GM21526 (cell line): ENCODE results near the gene DNAJC15.
"Not testable (repeated sequence)": the region's sequence is repeated elsewhere in the genome, so short reads cannot be mapped to it uniquely, and the experiment has no call there.

Experiments
- ATAC-seq: cut with Tn5 transposase; IDR thresholded peaks from one replicate; pipeline ENCODE4 v1.9.1; 2021; ENCODE audit warnings: moderate library complexity; ENCODE audit not compliant: unreplicated experiment, low FRiP score

The DNAJC15 gene

GRCh38 chr13:43003010-43003409 is 20.4 kb upstream of the DNAJC15 start:
- ATAC-seq = no peak

GRCh38 chr13:43003729-43004128 is 19.7 kb upstream of the DNAJC15 start:
- no peak for ATAC-seq

GRCh38 chr13:43005460-43006236 is 17.7 kb upstream of the DNAJC15 start:
- no peak for ATAC-seq

GRCh38 chr13:43006893-43007631 is 16.3 kb upstream of the DNAJC15 start:
- ATAC-seq = no peak

- no peak for ATAC-seq
These were observed 14.8 kb upstream of the DNAJC15 start for GRCh38 chr13:43008596-43008995.

GRCh38 chr13:43009506-43009905 is 13.9 kb upstream of the DNAJC15 start:
- ATAC-seq = no peak

GRCh38 chr13:43014162-43014561 is 9.2 kb upstream of the DNAJC15 start:
- ATAC-seq = no peak

GRCh38 chr13:43016226-43016625 is 7.2 kb upstream of the DNAJC15 start:
- no peak for ATAC-seq

GRCh38 chr13:43019811-43020210 is 3.6 kb upstream of the DNAJC15 start:
- no peak for ATAC-seq

- ATAC-seq = no peak
These were observed 2.6 kb upstream of the DNAJC15 start for GRCh38 chr13:43020794-43021193.

- no peak for ATAC-seq
These were observed 1.3 kb upstream of the DNAJC15 start for GRCh38 chr13:43021926-43022670.

GRCh38 chr13:43022934-43023288 is 475 bp upstream of the DNAJC15 start:
- no peak for ATAC-seq

- no peak for ATAC-seq
These were observed 2.9 kb downstream of the DNAJC15 start for GRCh38 chr13:43026262-43026661.

- ATAC-seq = no peak
These were observed 7.2 kb downstream of the DNAJC15 start for GRCh38 chr13:43030548-43030947.

GRCh38 chr13:43031881-43032280 is 8.5 kb downstream of the DNAJC15 start:
- no peak for ATAC-seq

GRCh38 chr13:43033038-43033437 is 9.7 kb downstream of the DNAJC15 start:
- no peak for ATAC-seq

GRCh38 chr13:43036351-43037250 is 13.2 kb downstream of the DNAJC15 start:
- ATAC-seq = no peak

GRCh38 chr13:43039966-43040365 is 16.6 kb downstream of the DNAJC15 start:
- no peak for ATAC-seq

GRCh38 chr13:43040581-43041368 is 17.4 kb downstream of the DNAJC15 start:
- not testable (repeated sequence) for ATAC-seq
